Ishikawa (cell line): Measurements from ENCODE around the gene MICALL2.

ENCODE experiments used
- CEBPB ChIP-seq: IDR thresholded peaks from 2 replicates; pipeline ENCODE4 v1.6.1; 2012
- CREB1 ChIP-seq: IDR thresholded peaks from 2 replicates; pipeline ENCODE4 v1.6.1; 2012; ENCODE audit warnings: low read depth
- EGR1 ChIP-seq: IDR thresholded peaks from 2 replicates; pipeline ENCODE4 v1.6.1; 2012
- EP300 ChIP-seq: IDR thresholded peaks from 2 replicates; pipeline ENCODE4 v1.6.1; 2012; ENCODE audit warnings: borderline replicate concordance
- FOXM1 ChIP-seq: IDR thresholded peaks from 2 replicates; pipeline ENCODE4 v1.6.1; 2012; ENCODE audit warnings: low read depth, borderline replicate concordance
- NFIC ChIP-seq: IDR thresholded peaks from 2 replicates; pipeline ENCODE4 v1.6.1; 2012
- RAD21 ChIP-seq: IDR thresholded peaks from 2 replicates; pipeline ENCODE4 v1.6.1; 2012; ENCODE audit warnings: low read depth
- TAF1 ChIP-seq: IDR thresholded peaks from 2 replicates; pipeline ENCODE4 v1.6.1; 2012; ENCODE audit warnings: low read depth, mild to moderate bottlenecking
- TCF12 ChIP-seq: IDR thresholded peaks from 2 replicates; pipeline ENCODE4 v1.6.1; 2012; ENCODE audit warnings: low read depth
- TEAD4 ChIP-seq: IDR thresholded peaks from 2 replicates; pipeline ENCODE4 v1.6.1; 2012
- YY1 ChIP-seq: IDR thresholded peaks from 2 replicates; pipeline ENCODE4 v1.6.1; 2012; ENCODE audit warnings: low read depth
- ZBTB7A ChIP-seq: IDR thresholded peaks from 2 replicates; pipeline ENCODE4 v1.6.1; 2012; ENCODE audit warnings: low read depth
- TF ChIP-seq, protein P1 (sequence below): IDR thresholded peaks from 2 replicates; pipeline ENCODE4 v1.6.1; 2012
- TF ChIP-seq, protein P2 (sequence below): IDR thresholded peaks from 2 replicates; pipeline ENCODE4 v1.6.1; 2012; ENCODE audit warnings: low read depth, mild to moderate bottlenecking
- TF ChIP-seq, protein P3 (sequence below): IDR thresholded peaks from 2 replicates; pipeline ENCODE4 v1.6.1; 2012

MICALL2 gene

DNA sequence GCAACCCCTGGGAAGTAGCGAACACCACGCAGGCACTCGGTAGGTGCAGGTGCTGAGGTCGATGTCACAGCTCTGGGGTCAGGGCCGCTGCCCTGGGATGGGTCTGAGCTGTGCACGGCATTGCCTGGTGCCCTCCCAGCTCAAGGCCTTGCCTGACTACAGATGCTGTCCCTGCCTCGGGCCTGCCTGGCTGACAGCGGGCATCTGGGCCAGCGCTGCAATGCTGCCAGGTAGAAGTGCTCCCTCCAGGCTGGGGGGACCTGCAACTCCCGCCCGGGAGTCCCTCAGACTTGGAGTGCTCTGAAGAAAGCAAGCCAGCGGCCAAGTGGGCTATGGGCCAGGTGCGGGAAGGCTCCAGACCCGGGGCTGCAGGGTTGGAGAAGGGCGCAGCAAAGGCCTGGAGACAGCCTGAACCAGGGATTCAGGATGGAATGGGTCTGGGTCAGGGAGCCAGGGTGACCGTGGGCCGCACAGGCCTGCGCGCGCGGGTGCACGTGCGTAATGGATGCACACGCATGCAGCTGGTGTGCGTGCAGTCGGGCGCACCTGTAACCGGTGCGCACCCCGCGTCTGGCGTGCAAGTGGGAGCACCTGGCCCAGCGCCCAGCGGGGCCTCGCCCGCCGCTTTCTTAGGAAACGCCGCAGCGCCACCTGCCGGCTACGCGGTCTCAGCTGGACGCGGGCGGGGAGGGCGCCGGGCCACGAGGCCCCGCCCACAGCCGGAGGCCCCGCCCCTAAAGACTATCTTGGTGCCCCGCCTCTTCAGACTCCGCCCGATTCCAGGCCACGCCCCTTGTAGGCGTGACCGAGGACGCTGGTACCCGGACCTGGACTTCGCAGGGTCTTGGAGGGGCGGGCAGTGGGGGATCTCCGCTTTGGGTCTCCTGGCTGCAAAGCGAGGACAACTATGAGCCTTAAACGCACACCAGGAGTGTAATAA lies 46.7 kb downstream of the MICALL2 start:
- TF ChIP-seq YY1 (no peak), ZBTB7A (0 out of 2 replicates have a peak, but pooled peaks have one; percentile 24), NFIC (peak; percentile 92), TEAD4 (no peak), RAD21 (peak; percentile 86), TCF12 (peak; percentile 48; the same call in 1 of the 2 replicates), CREB1 (no peak), FOXM1 (no peak), CEBPB (no peak), EGR1 (no peak), TAF1 (no peak), EP300 (no peak)
- TF ChIP-seq, protein P1, sequence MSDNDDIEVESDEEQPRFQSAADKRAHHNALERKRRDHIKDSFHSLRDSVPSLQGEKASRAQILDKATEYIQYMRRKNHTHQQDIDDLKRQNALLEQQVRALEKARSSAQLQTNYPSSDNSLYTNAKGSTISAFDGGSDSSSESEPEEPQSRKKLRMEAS, result peak; percentile 55; the same call in 1 of the 2 replicates
- TF ChIP-seq, protein P2, sequence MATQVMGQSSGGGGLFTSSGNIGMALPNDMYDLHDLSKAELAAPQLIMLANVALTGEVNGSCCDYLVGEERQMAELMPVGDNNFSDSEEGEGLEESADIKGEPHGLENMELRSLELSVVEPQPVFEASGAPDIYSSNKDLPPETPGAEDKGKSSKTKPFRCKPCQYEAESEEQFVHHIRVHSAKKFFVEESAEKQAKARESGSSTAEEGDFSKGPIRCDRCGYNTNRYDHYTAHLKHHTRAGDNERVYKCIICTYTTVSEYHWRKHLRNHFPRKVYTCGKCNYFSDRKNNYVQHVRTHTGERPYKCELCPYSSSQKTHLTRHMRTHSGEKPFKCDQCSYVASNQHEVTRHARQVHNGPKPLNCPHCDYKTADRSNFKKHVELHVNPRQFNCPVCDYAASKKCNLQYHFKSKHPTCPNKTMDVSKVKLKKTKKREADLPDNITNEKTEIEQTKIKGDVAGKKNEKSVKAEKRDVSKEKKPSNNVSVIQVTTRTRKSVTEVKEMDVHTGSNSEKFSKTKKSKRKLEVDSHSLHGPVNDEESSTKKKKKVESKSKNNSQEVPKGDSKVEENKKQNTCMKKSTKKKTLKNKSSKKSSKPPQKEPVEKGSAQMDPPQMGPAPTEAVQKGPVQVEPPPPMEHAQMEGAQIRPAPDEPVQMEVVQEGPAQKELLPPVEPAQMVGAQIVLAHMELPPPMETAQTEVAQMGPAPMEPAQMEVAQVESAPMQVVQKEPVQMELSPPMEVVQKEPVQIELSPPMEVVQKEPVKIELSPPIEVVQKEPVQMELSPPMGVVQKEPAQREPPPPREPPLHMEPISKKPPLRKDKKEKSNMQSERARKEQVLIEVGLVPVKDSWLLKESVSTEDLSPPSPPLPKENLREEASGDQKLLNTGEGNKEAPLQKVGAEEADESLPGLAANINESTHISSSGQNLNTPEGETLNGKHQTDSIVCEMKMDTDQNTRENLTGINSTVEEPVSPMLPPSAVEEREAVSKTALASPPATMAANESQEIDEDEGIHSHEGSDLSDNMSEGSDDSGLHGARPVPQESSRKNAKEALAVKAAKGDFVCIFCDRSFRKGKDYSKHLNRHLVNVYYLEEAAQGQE, result no peak
- TF ChIP-seq, protein P3, sequence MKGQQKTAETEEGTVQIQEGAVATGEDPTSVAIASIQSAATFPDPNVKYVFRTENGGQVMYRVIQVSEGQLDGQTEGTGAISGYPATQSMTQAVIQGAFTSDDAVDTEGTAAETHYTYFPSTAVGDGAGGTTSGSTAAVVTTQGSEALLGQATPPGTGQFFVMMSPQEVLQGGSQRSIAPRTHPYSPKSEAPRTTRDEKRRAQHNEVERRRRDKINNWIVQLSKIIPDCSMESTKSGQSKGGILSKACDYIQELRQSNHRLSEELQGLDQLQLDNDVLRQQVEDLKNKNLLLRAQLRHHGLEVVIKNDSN, result no peak

DNA sequence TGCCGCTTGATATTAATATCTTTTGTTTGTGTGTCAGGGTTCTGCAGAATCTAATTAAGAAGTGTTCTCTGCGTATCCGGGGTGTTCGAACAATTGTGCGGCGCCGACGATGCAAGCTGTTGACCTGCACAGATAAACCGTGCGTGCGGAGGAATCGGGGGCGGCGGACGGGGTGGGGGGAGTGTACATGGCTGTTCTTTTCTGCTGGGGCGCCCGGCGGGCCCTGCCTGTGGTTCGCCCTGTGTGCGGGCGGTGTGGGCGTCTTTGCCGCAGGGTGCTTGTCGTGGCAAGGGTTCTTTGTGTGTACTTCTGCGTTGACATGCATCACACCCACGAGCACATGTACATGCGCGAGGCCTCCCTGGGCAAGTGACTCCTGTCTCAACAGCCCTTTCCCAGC lies 47.9 kb downstream of the MICALL2 start:
- TF ChIP-seq, protein P1, result no peak
- TF ChIP-seq, protein P3, result no peak
- no peak for TF ChIP-seq CREB1
- TF ChIP-seq, protein P2, result no peak
- TF ChIP-seq YY1, result no peak
- no peak for TF ChIP-seq TAF1
- no peak for TF ChIP-seq TCF12
- no peak for TF ChIP-seq EP300
- no peak for TF ChIP-seq ZBTB7A
- no peak for TF ChIP-seq RAD21
- no peak for TF ChIP-seq NFIC
- no peak for TF ChIP-seq EGR1
- TF ChIP-seq CEBPB, result no peak
- TF ChIP-seq FOXM1, result no peak
- TF ChIP-seq TEAD4, result no peak

DNA sequence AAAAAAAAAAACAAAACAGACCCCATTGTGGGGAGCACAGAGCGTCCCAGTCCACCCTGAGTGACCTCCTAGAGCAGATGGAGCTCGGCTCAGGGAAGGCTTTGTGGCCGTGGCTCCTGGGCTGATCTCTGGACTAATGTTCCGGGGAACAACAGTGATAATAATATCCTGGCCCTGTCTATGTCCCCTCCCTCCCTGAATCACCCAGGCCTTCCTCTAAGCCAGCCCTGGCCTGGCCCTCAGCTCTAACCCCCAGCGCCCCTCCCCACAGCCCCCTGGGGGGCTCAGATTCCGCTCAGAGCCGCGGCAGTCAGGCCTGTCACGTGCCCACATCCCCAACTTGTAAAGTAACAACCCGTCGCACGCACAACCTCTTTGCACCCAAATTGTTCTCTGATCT lies 48.3 kb downstream of the MICALL2 start:
- no peak for TF ChIP-seq YY1
- no peak for TF ChIP-seq TEAD4
- TF ChIP-seq TCF12, result no peak
- TF ChIP-seq ZBTB7A, result no peak
- TF ChIP-seq, protein P3, result no peak
- TF ChIP-seq FOXM1, result no peak
- TF ChIP-seq, protein P2, result no peak
- TF ChIP-seq, protein P1, result no peak
- TF ChIP-seq EGR1, result no peak
- no peak for TF ChIP-seq TAF1
- TF ChIP-seq RAD21, result no peak
- TF ChIP-seq CEBPB, result no peak
- TF ChIP-seq NFIC, result no peak
- no peak for TF ChIP-seq EP300
- no peak for TF ChIP-seq CREB1
